NCI-H2196 (cell line): ENCODE measurements around the gene MXRA8.

ENCODE experiments used
- DNase-seq: peaks from one replicate; lab custom pipeline; 2025; ENCODE audit not compliant: unreplicated experiment; lab: John Stamatoyannopoulos, UW

The MXRA8 gene

GRCh38 chr1:1337793-1338147 lies 20.6 kb downstream of the MXRA8 start:
- DNase-seq = peak; percentile 40

- DNase-seq = no peak
Observed at GRCh38 chr1:1336931-1337792, 21.2 kb downstream of the MXRA8 start.

GRCh38 chr1:1336446-1336845 lies 21.9 kb downstream of the MXRA8 start:
- no peak for DNase-seq

GRCh38 chr1:1335792-1336248 lies 22.5 kb downstream of the MXRA8 start:
- no peak for DNase-seq

GRCh38 chr1:1335283-1335682 lies 23.1 kb downstream of the MXRA8 start:
- no peak for DNase-seq

GRCh38 chr1:1334835-1335234 lies 23.5 kb downstream of the MXRA8 start:
- no peak for DNase-seq

- no peak for DNase-seq
Observed at GRCh38 chr1:1333551-1334241, 24.7 kb downstream of the MXRA8 start.

GRCh38 chr1:1332774-1333480 lies 25.4 kb downstream of the MXRA8 start:
- DNase-seq = no peak

- DNase-seq = no peak
Observed at GRCh38 chr1:1332031-1332755, 26.2 kb downstream of the MXRA8 start.

GRCh38 chr1:1331068-1331965 lies 27.0 kb downstream of the MXRA8 start, which contains the start of gene TAS1R3:
Gene TAS1R3 (plus strand): TSS chr1:1331280. CDS start chr1:1331346, 66 bp downstream.
- DNase-seq = no peak

- DNase-seq = no peak
Observed at GRCh38 chr1:1330366-1331067, 27.8 kb downstream of the MXRA8 start.

GRCh38 chr1:1329304-1330210 lies 28.8 kb downstream of the MXRA8 start:
- DNase-seq = no peak

GRCh38 chr1:1328254-1328653 lies 30.1 kb downstream of the MXRA8 start:
- no peak for DNase-seq

- DNase-seq = no peak
Observed at GRCh38 chr1:1327291-1327690, 31.1 kb downstream of the MXRA8 start.

- no peak for DNase-seq
Observed at GRCh38 chr1:1326075-1326605, 32.2 kb downstream of the MXRA8 start.

- DNase-seq = no peak
Observed at GRCh38 chr1:1325288-1326074, 32.9 kb downstream of the MXRA8 start.
